T-cell (primary cell): Measurements from ENCODE around the gene CYP2D6. TPM values are rescaled to one million over a fixed set of nuclear protein-coding genes. Genes with fewer than 3 reads are reported as not detected.

ENCODE experiments used
- total RNA-seq, 35 experiments: library from RNA in 6 of 35; stranded (reverse) in 6 of 35; fragments of 120-200 nt in 1 of 35; gene quantifications; one replicate each; pipeline versions ENCODE4 v1.2.1 to v1.2.4 and lab custom pipeline; 2013 to 2026

Gene CYP2D6
- total RNA-seq, 5 donors from 2014 or later (not counting 1 experiment from before 2014, with no cell fraction given), result 4.5 to 9.8 (median 8.6) TPM

Other genes with a start within 250 kb of the CYP2D6 start
- gene SHISA8, start 215.7 kb downstream of the CYP2D6 start, total RNA-seq, result 1 to 10 TPM in 1 of 5 donors, under 1 TPM in 3, not detected in 1; 0.56 to 1.2 (median 0.75) TPM
- 10 to 100 TPM; 11.4 to 22.5 (median 15.4) TPM for gene TNFRSF13C, start 204.0 kb downstream of the CYP2D6 start, total RNA-seq
- gene CENPM, start 183.7 kb downstream of the CYP2D6 start, total RNA-seq, result 10 to 100 TPM in 2 of 5 donors, 1 to 10 TPM in 3; 5.1 to 16.7 (median 7.9) TPM
- under 1 TPM; 0.10 to 0.30 (median 0.23) TPM for gene SEPTIN3, start 161.4 kb downstream of the CYP2D6 start, total RNA-seq
- gene WBP2NL, start 132.0 kb downstream of the CYP2D6 start, total RNA-seq, result 1 to 10 TPM; 1.5 to 2.8 (median 2.2) TPM
- 10 to 100 TPM in 3 of 5 donors, 1 to 10 TPM in 2; 6.9 to 14.3 (median 11.6) TPM for gene NAGA, start 60.0 kb downstream of the CYP2D6 start, total RNA-seq
- 1 to 10 TPM in 3 of 5 donors, under 1 TPM in 2; 0.83 to 2.0 (median 1.5) TPM for gene PHETA2, start 56.6 kb downstream of the CYP2D6 start, total RNA-seq
- gene SMDT1, start 51.1 kb downstream of the CYP2D6 start, total RNA-seq, result 100 to 1,000 TPM; 101 to 176 (median 114) TPM
- 10 to 100 TPM; 36.6 to 52.3 (median 39.6) TPM for gene NDUFA6, start 40.0 kb downstream of the CYP2D6 start, total RNA-seq
- 10 to 100 TPM; 84.2 to 98.8 (median 88.5) TPM for gene TCF20, start 139.8 kb upstream of the CYP2D6 start, total RNA-seq